ENCODE measurements around the gene RBM46.

GRCh38 chr4:154869301-154869700, 88.2 kb downstream of the RBM46 start:
- no peak for TF ChIP-seq NFYB (CRISPR knock-in tag; conservative IDR thresholded peaks at IDR 0.05; ENCODE audit: low read depth)
- TF ChIP-seq CTCF (IDR thresholded peaks at IDR 0.05): no peak
- TF ChIP-seq MLX (CRISPR knock-in tag; IDR thresholded peaks at IDR 0.05): no peak
- TF ChIP-seq ZNF317 (CRISPR knock-in tag; IDR thresholded peaks at IDR 0.05; ENCODE audit: borderline replicate concordance, low read depth): no peak
- no peak for TF ChIP-seq ZNF232 (CRISPR knock-in tag; IDR thresholded peaks at IDR 0.05)
- no peak for TF ChIP-seq ESRRA (CRISPR knock-in tag; IDR thresholded peaks at IDR 0.05; ENCODE audit: borderline replicate concordance)
- TF ChIP-seq GRHL2 (CRISPR knock-in tag; IDR thresholded peaks at IDR 0.05; ENCODE audit: insufficient replicate concordance, severe bottlenecking): no peak
- TF ChIP-seq GABPB1 (CRISPR knock-in tag; IDR thresholded peaks at IDR 0.05): no peak
